Measurements from ENCODE around the gene PRMT6.

PRMT6 gene

GRCh38 chr1:107096690-107097089 is 40.2 kb downstream of the PRMT6 start:
- no peak for DNase-seq

DNA sequence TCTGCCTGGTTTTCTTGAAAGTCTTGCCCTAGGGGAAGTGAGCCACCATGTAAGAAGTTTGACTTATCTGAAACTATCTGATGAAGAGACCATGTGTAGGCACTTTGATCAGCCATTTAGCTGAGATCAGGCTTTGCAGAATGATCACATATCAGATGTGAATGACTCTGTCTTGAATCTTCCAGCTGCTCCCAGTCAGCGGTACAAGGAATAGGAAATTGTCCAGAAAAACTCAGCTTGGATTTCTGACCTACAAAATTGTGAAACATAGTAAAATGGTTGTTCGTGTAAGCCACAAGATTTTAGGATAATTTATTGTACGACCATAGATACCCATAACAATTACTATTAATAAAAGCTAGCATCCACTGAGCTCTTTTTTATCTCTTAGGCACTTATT is 42.5 kb downstream of the PRMT6 start:
- no peak for DNase-seq

DNA sequence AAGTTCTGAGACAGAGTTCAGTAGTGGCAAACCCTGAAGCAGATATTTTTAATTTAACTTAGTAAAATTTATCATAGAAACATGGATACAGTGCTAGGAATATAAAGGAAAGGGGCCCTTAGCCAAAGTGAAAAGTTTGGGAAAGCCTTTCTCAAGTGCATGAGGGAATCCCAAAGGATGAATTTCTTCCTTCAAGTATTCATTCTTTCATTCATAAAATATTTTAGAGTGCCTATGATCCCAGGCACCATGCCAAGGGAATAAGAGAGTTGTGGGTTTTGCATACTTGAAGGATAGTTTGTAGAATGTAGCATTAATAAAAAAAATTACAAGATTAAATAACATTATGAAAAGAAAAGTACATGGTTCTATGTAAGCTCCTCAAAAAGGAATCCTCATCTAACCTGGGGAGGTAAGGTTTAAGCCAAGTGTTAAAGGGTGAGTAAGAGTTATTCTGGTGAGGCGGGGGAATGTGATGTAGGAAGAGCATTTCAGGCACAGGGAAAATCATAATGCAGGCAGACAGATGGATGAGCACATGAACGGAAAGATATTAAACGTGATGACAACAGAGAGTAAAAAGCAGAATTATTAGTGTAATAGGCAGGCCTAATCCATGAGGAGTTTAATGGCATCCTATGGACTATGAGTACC is 44.0 kb downstream of the PRMT6 start:
- no peak for DNase-seq

- no peak for DNase-seq
Observed at GRCh38 chr1:107105914-107106313, 49.4 kb downstream of the PRMT6 start.

Measured in NCI-H774 (cell line).